GM19238 (cell line): ENCODE measurements around the gene AOC1.

Experiments used
- DNase-seq: peaks from one replicate; pipeline ENCODE4 v3.0.0; 2011; ENCODE audit warnings: low spot score; ENCODE audit not compliant: insufficient read length

The AOC1 gene

DNA sequence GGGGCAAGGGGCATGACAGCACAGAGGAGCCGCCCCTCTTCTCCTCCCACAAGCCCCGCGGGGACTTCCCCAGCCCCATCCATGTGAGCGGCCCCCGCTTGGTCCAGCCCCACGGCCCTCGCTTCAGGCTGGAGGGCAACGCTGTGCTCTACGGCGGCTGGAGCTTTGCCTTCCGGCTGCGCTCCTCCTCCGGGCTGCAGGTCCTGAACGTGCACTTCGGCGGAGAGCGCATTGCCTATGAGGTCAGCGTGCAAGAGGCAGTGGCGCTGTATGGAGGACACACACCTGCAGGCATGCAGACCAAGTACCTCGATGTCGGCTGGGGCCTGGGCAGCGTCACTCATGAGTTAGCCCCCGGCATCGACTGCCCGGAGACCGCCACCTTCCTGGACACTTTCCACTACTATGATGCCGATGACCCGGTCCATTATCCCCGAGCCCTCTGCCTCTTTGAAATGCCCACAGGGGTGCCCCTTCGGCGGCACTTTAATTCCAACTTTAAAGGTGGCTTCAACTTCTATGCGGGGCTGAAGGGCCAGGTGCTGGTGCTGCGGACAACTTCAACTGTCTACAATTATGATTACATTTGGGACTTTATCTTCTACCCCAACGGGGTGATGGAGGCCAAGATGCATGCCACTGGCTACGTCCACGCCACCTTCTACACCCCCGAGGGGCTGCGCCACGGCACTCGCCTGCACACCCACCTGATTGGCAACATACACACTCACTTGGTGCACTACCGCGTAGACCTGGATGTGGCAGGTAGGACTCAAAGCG, 5.1 kb downstream of the AOC1 start:
- DNase-seq = no peak

DNA sequence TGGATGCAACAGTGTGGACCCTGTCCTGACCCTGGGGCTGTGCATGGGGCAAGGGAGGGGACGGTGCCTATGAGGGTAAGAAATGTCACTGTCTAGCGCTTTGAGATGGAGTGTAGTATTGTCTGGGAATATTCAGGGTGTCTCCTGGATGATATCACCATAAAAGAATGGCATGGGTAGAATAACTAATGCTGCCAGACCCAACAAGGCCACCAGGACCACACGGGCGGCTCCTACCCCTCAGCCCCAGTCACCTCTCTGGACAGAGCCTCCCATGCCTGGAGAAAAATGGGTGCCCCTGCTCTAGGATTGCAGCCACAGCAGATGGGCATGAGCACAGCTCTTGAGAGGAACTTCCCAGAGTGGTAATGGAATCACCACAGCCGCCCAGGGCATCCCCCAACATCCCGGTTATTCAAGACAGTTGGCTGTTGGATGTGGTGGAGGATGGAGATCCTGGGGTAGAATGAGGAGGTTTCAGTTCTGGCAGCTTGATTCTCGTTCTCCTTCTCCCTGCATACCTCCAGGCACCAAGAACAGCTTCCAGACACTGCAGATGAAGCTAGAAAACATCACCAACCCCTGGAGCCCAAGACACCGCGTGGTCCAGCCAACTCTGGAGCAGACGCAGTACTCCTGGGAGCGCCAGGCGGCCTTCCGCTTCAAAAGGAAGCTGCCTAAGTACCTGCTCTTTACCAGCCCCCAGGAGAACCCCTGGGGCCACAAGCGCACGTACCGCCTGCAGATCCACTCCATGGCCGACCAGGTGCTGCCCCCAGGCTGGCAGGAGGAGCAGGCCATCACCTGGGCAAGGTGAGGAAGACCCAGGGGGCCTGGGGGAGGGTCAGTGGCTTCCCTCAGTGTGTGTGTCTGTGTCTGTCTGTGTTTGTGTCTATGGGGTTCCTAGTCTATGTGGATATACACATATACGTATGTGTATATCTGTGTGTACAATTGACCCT, 6.2 kb downstream of the AOC1 start:
- DNase-seq = no peak

- no peak for DNase-seq
Observed at GRCh38 chr7:150860291-150860977, 8.1 kb downstream of the AOC1 start.

DNA sequence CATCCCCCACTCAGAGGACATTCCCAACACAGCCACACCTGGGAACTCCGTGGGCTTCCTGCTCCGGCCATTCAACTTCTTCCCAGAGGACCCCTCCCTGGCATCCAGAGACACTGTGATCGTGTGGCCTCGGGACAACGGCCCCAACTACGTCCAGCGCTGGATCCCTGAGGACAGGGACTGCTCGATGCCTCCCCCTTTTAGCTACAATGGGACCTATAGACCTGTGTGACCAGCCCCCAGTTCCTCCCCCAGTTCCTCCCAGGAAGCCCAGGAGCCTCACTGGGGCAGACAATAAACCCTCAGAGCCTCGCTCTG, 8.6 kb downstream of the AOC1 start:
- DNase-seq = no peak

DNA sequence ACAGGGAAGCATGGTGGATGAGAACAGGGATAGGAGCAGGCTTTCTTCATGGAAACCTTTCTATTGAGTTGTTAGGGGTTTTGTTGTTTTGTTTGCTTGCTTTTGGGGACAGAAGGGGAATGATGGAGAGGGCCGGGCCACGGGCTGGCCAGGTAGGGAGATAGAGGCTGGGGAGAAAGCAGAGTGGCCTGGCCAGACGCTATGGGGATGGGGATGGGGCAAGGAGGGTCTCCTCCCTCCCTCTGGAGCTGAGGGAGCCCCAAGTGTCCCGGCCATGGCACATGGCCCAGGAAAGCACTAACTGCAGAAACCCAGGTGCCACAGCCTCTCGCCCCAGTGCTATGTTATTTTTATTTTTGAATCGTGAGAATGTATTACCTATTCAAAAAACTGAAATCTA, 10.0 kb downstream of the AOC1 start:
- DNase-seq = no peak

DNA sequence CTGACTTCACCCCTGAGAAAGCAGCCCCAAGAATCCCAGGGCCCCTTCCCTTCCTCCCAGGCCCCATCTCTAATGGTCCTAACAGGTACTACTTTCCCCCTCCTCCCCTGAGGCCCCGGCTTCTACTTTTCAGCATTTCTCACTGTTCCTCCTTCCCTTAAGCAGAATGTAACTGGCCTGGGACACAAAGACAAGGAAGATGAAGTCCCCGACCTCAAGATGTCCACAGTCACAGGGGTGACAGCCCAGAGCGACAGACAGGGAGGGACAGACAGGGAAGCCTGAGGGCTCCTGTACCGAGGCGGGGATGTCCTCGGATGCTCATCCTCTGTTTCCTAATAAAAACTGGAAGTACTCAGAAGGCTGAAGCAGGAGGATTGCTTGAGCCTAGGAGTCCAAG, 11.6 kb downstream of the AOC1 start:
- no peak for DNase-seq

- no peak for DNase-seq
Observed at GRCh38 chr7:150866932-150867564, 14.7 kb downstream of the AOC1 start.

DNA sequence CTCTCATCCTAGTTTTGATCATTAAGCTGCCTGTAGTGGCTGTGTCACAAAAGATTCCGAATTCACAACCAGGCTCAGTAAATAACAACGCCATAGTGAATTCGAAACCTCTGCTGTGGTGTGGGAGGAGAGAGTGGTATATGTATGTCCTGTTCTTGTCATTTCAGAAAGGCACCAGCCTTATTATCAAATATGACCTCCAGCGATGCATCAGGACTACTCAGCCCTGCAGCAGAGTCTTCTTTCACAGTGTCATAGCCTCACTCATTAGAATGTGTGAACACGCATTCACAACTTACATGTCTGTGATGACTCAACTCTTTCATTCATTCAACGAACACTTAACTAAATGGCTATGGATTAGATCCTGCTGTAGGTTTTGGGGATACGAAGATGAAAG, 15.3 kb downstream of the AOC1 start:
- DNase-seq = no peak

DNA sequence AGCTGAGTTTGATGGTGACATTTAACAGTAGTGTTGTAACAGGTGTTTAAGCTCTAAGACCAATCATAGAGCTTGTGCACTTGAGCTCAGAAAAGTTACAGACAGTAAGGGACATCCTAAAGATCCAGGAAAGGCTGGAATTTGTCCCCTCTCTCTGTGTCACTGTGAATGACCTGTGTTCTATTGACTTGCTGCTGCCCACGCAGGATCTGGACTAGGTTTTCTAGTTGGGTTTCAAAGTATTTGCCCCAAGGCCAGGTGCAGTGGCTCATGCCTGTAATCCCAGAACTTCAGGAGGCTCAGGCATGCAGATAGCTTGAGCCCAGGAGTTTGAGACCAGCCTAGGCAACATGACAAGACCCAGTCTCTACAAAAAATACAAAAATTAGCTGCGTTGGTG, 17.1 kb downstream of the AOC1 start:
- DNase-seq = no peak

GRCh38 chr7:150871601-150872000, 19.3 kb downstream of the AOC1 start:
- DNase-seq = no peak

GRCh38 chr7:150874401-150875198, 22.3 kb downstream of the AOC1 start:
- DNase-seq = no peak

- no peak for DNase-seq
Observed at GRCh38 chr7:150875791-150876190, 23.5 kb downstream of the AOC1 start.

DNA sequence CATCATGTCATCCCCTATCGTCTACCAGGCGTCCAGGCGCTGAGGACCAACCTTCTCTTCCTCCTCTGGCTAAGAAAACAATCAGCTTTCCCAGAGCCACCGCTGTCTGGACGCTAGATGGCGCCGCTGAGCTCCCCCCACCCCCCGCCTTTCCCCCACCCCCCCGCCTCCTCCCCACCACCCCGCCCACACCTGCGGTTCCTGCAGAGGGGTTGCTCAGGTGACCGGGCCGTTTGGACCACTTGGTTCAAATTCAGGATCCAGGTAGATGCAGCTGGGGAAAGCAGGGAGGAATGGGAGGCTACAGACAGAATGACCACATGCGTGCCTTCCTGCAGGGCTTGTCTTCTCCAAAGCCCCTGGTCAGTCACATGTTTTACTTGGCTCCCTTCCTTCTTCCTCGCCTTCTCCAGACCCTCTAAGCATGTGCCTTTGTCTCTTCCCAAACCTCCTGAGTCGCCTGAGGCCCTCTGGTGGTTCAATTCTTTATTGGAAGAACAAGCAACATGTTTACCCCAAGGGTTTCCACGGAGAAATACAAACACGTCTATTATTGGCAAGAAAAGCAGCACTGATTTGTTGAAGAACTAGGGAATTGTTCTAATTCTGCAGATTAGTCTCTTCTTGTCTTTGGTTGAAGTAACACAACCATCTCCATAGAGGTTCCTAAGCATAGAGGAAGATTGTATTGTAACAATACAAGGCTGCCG, 24.7 kb downstream of the AOC1 start:
- peak; percentile 45 for DNase-seq

DNA sequence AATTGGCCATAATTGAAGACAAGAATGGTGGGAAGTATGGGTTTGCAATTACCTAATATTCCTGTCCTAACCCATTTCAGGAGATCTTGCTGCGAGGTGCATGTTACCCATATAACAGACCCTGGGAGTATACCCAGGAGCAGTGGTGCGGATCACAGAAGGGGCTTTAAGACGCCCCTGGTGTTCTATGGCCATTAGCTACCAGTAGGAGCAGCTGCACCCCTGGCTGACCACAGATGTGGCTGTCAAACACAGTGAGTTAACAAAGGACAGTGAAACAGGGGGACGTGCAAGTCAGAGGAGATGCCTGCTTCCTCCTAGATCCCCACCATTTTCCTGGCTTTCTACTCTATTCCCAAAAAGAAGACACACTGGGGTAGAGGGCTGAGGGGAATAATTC, 25.2 kb downstream of the AOC1 start:
- DNase-seq = no peak

DNA sequence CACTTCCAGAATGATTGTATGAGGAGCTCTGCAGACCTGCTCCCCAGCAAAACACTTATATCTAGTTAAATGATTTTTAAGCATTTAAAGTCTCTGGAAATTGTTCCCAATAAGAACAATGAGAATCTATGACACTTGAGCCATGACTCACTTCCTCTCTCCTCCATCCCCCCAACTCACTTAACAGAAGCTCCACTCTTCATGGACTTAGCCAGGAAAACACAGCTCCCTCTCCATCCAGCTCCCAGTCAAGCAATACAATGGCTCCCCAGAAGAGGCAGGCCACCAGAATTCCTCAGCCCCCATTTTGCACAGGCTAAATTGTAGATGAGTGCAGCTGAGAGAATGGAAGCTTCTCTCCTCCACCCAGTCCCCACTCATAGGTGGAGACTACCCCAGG, 27.0 kb downstream of the AOC1 start:
- DNase-seq = no peak

GRCh38 chr7:150881189-150881588, 28.9 kb downstream of the AOC1 start:
- no peak for DNase-seq

DNA sequence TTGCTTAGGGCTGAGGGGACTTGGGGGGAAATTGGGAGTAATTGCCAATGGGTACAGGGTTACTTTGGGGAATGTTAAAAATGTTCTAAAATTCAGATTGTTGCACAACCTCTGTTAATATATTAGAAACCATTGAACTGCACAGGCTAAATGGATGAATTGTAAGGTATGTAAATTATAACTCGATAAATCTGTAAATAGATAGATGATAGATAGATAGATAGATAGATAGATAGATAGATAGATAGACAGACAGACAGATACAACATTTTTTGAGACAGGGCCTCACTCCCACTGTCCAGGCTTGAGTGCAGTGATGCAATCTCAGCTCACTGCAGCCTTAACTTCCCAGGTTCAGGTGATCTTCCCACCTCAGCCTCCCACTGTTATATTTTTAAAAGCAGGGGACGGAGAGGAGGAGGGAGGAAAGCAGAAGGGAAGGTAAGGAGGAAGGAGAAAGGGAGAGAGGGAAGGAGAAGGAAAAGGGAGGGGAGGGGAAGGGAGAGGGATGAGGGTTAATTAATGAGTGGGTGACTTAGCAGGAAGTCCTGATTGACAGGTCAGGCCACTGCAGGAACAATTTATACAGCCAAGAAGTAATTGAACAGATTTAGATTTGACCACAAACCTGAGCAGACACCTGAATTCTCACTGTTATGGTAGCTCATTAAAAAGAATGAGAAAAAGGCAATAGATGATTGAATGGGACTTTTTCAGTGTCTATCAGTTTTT, 38.7 kb downstream of the AOC1 start:
- DNase-seq = no peak

DNA sequence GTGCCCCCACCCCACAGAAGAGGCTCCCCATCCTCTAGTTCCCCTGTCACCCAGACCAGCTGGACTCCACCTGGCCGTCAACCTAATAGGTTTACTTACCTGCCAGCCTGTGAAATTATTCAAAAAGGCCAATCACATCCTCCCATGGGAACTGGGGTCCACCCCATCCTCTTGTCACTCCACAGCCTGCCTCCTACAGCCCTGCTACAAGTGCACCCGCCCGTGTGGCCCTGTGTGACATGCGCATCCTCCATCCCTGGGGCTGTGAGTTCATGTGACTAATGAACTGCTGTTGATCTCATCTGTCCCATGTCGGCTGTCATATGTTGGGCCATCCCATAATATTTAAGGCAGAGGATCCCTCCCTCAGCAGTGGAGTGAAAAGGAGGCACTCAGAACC, 39.4 kb downstream of the AOC1 start:
- DNase-seq = no peak

GRCh38 chr7:150895809-150896208, 43.5 kb downstream of the AOC1 start:
- no peak for DNase-seq
